SH-SY5Y (cell line): ENCODE measurements around the gene TLE3.

ENCODE experiments used
- GATA2 ChIP-seq: IDR thresholded peaks from 2 replicates; pipeline ENCODE4 v1.6.1; 2011; ENCODE audit warnings: mild to moderate bottlenecking, low read depth, low read length
- GATA3 ChIP-seq: IDR thresholded peaks from 2 replicates; pipeline ENCODE4 v1.6.1; 2011; ENCODE audit warnings: low read depth, mild to moderate bottlenecking, low read length, moderate library complexity

Gene TLE3

DNA sequence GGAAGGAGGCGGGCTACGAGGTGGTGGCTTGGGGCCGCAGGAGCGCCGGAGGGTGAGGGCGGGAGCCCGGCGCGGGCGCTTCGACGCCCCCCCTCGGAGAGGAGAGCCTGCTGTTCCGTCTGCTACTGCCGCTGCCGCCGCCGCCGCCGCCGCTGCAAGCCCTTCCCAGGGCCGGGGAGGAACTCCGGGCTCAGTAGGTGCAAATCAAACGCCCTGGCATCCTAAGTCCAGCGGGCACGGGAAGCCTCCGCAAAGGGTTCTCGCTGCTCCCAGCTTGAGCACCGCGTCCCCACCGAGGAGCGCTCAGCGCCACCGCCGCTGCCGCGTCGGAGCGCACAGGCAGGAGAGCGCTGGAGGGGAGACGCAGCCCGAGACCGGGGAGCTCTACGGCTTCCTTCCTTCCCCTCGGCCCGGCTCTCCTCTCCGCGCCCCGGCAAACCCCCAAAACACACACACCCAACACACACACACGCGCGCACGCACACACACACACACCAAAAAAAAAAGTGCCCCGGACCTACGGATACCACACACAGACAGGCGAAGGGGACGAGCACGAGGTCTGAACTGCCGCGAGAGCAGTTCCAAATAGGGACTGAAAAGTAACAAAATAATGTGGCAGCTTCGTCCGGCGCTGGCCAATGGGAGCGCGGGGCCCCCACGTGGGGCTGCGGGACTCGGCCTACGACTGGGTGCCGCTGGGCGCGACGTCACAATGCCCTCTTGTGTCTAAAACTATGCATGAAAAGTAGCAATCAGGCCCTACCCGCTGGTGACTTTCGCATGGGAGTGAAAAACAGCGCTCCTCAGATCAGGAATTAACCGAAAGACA lies at the start of gene TLE3:
TLE3 (minus strand) TSS at position 597 of the 832 bp plus-strand sequence. CDS start 1,119 bp downstream, outside the sequence.
- TF ChIP-seq GATA3, result no peak
- no peak for TF ChIP-seq GATA2

DNA sequence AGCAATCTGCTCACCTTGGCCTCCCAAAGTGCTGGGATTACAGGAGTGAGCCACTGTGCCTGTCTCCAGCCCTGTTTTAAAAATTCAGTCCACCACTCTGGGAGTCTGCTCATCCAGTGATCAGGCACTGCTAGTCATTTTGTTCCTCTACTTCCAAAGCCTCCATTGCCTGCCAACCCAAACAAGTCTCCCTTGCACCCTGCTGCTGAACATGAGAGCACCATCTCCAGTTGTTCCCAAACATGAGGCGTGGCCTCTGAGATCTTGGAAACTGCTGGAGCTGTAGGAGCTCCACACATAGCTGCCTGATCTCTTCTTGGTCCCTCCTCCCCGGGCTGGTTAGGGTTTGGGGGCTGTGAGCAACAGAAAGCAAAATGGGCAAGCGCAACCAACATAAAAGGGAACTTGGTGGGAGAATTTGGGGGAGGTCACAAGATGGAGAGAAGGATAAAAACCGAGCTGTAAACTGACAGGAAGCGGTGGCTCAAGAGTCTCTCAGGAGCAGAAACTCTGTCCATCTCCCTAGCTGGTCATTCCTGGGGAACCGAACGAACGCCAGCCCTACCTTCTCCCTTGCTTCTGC lies 49.6 kb upstream of the TLE3 start:
- TF ChIP-seq GATA2 (no peak), GATA3 (no peak)

DNA sequence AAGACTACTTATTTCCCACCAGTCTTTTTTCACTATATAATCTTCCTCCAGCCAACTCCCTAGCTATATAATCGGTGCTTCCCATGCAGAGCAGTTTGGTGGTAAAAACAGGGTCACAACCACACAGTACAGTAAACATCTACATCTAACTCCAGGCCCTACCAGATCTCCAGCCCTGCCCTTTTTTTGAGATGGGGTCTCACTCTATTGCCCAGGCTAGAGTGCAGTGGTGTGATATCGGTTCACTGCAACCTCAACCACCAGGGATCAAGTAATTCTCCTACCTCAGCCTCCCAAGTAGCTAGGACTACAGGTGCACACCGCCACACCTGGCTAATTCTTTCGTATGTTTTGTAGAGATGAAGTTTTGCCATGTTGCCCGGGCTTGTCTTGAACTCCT lies 49.1 kb upstream of the TLE3 start:
- no peak for TF ChIP-seq GATA2
- TF ChIP-seq GATA3, result no peak

DNA sequence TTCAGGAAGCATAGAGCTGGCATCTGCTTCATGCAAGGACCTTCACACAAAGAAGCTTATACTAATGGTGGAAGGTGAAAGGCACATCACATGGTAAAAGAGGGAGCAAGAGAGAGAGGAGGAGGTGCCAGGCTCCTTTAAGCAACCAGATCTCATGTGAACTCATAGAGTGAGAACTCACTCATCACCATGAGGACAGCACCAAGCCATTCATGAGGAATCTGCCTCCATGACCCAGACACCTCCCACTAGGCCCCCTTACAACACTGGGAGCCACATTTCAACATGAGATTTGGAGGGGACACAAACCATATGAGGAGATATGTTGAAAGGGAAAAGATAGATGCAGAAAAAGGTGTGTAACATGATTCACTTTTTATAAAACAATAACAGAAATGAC lies 48.4 kb upstream of the TLE3 start:
- TF ChIP-seq GATA3, result no peak
- no peak for TF ChIP-seq GATA2

DNA sequence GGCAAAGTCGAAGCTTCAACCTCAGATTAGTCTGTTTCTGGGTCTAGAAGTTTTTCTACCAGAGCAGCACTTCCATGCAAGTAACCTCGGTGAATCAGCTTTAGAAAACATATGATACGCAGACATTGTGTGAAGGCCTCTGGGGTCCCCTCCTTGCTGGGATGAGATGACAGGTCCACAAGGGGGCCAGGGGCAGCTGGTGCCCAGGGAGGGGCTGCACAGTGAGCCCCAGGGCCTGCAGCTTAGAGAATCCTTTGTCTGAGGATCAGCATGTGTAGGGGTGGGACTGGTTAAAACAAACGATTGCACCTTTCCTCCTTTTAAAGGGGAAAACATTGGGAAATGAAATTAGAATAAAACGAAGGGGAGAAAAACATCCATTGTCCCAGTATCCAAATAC lies 47.5 kb upstream of the TLE3 start:
- TF ChIP-seq GATA2 (no peak), GATA3 (no peak)

DNA sequence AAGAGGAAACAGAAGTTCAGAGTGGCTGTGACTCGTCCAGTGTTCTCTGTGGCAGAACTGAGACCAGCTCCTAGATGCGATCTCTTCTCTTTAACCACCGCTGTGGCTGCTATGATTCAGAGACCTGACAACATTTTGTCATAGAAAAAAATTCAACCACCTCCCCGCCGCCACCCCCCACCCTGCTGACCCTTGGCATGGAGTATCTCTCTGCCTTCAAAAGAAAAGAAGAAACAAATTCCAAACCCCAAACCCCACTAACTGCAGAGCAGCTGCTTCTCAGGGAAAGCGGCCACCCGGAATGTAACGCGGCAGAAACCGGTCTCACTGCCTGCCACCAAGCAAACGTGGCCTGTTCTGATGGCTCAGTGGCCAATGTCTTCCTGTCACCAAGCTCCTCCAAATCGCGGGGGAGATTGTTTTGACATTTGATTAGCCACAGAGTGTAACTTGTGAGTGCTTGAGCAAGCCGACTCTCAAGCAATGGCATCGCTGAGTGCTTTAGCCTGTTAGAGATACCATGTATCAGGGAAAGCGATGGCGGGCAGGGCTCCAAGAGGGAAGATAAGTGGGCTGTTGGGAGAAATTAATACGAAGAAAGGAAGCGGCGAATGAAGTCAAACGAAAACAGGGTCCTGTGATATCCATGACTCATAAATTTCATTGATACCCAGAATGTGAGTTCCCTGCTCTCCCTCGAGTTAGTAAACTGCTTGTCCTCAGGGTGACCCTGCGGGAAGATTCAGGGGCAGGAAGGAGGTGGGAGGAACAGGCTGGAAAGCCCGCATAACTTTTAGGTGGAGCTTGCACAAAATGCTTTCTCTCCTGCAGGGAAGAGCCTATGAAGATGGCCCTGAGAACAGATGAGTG lies 44.8 kb upstream of the TLE3 start:
- no peak for TF ChIP-seq GATA3
- no peak for TF ChIP-seq GATA2

DNA sequence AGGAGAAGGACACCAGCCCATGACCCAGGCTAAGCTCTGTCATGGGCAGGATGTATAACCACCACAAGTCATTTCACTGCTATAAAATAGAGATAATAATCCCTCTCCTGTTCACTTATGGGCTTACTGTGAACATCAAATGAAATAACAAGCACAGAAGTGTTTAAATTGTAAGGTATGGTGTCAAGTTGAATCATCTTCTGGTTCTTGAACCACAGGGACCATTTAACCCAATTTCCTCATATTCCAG lies 44.3 kb upstream of the TLE3 start:
- TF ChIP-seq GATA2 (no peak), GATA3 (no peak)

DNA sequence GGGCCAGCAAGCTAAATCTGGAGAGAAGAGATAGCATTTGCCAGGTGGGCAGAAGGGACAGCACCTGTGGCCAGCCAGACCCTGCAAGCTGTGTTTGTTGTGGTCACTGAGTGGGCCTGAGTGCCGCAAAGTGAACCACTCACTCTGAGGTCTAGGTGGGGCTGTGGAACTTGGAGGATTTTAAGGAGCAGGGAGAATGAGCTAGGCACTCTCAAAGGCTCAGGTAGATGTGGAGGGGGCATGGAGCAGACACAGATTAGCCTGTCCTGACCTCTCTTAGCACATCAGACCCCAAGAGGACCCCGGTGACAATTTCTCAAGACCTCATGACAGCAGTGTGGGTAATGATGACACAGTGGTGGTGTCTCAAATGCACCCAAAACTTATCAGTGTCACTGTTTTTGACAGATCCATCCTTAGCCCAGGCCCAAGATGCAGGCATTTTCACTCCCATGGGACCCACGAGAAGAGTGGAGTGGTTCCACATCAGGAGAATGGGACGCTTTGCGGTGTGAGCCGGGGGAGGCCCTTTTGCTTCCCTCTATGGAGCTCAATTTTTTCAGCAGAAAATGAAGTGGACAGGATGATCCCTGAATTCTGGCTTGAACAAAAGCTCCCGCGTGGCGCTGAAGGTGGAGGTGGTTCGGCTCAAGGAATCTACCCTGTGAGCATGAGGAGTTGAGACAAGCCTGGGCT lies 43.8 kb upstream of the TLE3 start:
- TF ChIP-seq GATA2 (no peak), GATA3 (no peak)

DNA sequence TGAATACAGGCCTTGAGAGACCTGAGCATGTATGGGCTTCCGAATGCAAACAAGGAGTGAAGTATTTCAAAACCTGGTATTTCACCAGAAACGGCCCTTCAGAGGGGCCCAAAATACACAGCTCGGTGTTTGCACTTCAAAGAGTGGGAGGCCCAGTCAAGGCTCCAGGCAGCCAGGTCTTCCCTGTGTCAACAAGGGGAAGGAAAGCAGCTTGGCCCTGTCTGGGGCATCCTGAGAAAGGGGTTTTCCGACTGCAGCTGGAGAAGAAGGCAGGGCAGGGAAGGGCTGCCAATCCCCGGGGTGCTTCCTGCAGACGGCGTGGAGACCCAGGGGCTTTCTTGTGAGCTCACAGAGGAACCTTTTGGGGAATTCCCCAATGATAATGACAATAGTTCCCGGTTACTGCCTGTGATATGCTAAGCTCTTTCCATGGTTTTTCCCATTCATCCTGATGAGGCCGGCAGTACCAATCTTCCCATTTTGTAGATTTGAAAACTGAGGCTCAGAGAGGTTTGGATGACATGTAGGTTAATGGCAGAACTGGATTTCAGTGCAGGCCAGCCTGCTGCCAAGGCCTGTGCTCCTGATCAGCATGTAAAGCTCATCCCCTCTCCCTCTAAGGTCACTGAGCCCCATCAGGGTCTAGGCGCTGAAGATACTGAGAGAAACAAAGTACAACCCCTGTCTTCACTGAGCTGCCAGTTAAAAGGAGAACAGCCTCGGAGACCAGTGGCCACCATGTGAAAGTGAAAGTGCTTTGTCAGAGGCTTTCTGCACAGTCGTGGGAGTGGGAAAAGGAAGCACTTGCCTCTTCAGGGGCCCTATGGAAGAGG lies 43.0 kb upstream of the TLE3 start:
- TF ChIP-seq GATA3 (no peak), GATA2 (no peak)

DNA sequence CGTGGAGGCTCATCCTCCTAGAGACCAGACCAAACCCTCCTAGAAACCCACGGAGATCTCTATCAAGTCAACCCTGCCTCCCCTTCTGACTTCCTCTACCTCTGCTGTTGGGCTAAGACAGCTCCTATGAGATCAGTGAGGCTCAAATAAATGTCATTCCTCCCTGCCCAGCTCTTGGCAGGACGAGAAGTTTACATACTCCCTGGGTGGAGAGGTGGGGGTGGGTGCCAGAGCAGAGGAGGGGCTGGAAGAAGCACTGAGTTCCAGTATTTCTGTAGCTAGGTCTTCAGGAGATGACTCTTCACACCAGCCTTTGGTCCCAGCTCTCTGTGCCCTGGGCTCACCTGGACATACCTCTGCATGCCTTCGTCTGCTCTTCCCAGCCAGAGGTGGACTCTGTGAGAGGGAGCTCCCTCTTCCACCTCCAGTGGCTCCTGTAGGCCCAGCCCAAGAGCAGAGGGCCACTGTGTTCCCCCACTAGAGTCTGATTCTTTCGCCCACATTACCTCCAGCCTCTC lies 42.4 kb upstream of the TLE3 start:
- no peak for TF ChIP-seq GATA3
- TF ChIP-seq GATA2, result no peak

DNA sequence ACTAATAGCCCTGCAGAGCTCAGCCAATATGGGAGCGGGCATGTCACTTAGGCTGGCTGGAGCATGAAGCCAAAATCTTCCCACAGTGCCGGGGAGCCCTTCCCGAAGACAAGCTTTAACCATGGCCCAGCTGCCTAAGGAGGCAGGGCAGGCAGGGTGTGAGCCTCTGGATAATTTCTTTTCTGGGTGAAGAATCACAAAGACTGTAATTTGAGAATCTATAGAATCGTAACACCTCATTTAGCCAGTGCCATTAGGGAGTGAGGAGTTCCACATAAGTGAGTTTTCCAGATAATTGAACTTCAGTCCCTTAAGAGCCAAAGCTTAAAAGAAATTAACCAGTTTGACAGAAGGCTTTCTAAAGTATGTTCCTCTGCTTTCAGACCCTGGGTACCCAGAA lies 40.2 kb upstream of the TLE3 start:
- TF ChIP-seq GATA3 (no peak), GATA2 (no peak)

DNA sequence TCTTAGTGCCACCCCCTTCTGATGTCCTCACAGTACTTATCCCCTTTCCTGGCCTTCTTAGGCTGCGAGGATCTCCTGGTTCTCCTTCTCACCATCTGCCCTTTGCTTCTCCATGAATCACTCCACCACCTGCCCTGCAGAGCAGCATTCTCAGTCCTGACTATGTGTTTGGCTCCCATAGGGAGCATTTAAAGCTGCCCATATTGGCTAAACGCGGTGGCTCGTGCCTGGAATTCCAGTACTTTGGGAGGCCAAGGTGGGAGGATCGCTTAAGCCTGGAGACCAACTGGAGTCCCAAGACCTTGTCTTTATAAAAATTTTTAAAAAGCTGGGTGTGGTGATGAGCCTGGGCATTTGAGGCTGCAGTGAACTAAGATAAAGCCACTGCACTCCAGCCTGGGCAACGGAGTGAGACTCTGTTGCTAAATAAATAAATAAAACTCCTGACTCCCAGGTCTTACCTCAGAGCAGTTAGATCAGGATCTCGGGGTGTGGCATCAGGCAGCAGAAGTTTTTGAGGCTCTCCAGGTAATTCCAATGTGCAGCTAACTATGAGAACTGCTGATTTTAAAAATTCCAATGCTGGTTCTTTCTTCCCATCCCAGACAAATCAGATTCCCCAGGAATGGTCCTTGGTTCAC lies 36.2 kb upstream of the TLE3 start:
- TF ChIP-seq GATA2, result no peak
- no peak for TF ChIP-seq GATA3

DNA sequence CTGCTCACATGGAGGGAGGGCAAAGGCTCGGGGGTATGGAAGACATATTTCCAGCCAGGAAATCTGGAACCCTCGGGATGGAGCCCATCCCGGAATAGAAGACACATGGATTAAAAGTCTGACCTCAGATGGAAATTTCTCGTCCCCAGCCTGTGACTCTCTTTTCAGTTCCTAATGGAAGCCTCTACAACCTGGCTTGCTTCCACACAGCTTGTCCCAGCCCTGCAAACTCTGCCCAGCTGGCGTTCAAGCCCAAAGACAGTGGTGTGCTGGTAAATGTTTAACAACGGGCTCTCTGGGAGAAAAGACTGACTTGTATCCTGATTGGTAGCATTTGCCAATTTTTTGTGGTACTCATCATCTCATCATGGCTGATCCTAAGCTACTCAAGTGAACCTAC lies 35.6 kb upstream of the TLE3 start:
- no peak for TF ChIP-seq GATA3
- TF ChIP-seq GATA2, result no peak
